Lower lobe of right lung (tissue), 2 donors: ENCODE data around the gene CACNA1C. TPM values are rescaled to one million over a fixed set of nuclear protein-coding genes. Genes with fewer than 3 reads are reported as not detected.

Experiments
- ATAC-seq, 2 donors: fragments of 200-7000 bp; cut with Tn5 transposase; one replicate each; pipeline ENCODE4 v1.9.1; 2020 to 2022; ENCODE audit warnings: mild to moderate bottlenecking in 2 of 2, moderate library complexity in 2 of 2
- DNase-seq: peaks from one replicate; pipeline ENCODE4 v3.0.0-alpha.2; 2020
- H3K27ac ChIP-seq: fragments of 200-600 bp; one replicate; pipeline ENCODE4 v1.8.0; 2022
- H3K27me3 ChIP-seq: fragments of 200-600 bp; one replicate; pipeline ENCODE4 v1.8.0; 2022; ENCODE audit warnings: low read depth
- H3K36me3 ChIP-seq: fragments of 200-600 bp; one replicate; pipeline ENCODE4 v1.8.0; 2022; ENCODE audit warnings: mild to moderate bottlenecking
- H3K4me1 ChIP-seq: fragments of 200-600 bp; one replicate; pipeline ENCODE4 v1.8.0; 2022
- H3K4me3 ChIP-seq: fragments of 200-600 bp; one replicate; pipeline ENCODE4 v1.8.0; 2022; ENCODE audit warnings: mild to moderate bottlenecking
- H3K9me3 ChIP-seq: fragments of 200-600 bp; one replicate; pipeline ENCODE4 v1.8.0; 2022
- intact Hi-C: fragments of 100-400 bp; cut with DNase I; formaldehyde crosslinking; loops from one replicate; pipeline ENCODE4 v1.11.0; 2022
- total RNA-seq: library from RNA; stranded (reverse); fragmentation: NEBNext Ultra II Directional; extraction: Animal tissue kit (Norgen Biotek cat#: 25700); gene quantifications from one replicate; pipeline ENCODE4 v1.2.1, GENCODE V29; 2021
- TF ChIP-seq, protein P1 (sequence below): fragments of 200-600 bp; IDR thresholded peaks from one replicate; pipeline ENCODE4 v1.8.0; 2022; ENCODE audit warnings: antibody characterized with exemption, mild to moderate bottlenecking
- donor health status: DM: no; HTN: yes; CAD: no; lungs with severe emphysema.

CACNA1C gene
- total RNA-seq, 1 donor from 2014 or later = 8.4 TPM

DNA sequence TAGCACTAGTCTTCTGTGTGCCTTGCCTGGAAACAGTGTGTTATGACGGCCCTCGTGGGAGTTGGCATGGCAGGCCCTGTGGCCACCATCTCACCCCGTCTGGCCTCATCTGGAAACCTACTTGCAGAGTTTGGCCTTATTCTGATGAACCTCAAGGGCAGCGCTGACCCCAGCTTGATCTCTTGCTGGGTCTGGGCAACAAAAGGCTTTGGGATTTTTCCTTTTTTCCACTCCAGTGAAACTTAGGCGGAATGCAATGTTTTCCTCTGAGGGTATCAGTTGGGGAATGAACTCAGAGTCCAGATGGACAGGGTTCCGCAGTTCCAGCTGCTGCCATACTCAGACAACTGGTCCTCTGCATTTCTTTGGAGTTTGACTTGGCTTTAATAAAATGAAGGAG lies 15.9 kb downstream of the CACNA1C start:
- ATAC-seq = no peak
- peaks cover 10% of the 10 kb centered on the region for H3K4me1 ChIP-seq
- intact Hi-C loops = no loop called here
- no peak for DNase-seq
- H3K27me3 ChIP-seq = peaks cover 3% of the 10 kb centered on the region
- no peak overlapping the region for H3K4me3 ChIP-seq
- no peak overlapping the region for H3K27ac ChIP-seq
- TF ChIP-seq, protein P1, sequence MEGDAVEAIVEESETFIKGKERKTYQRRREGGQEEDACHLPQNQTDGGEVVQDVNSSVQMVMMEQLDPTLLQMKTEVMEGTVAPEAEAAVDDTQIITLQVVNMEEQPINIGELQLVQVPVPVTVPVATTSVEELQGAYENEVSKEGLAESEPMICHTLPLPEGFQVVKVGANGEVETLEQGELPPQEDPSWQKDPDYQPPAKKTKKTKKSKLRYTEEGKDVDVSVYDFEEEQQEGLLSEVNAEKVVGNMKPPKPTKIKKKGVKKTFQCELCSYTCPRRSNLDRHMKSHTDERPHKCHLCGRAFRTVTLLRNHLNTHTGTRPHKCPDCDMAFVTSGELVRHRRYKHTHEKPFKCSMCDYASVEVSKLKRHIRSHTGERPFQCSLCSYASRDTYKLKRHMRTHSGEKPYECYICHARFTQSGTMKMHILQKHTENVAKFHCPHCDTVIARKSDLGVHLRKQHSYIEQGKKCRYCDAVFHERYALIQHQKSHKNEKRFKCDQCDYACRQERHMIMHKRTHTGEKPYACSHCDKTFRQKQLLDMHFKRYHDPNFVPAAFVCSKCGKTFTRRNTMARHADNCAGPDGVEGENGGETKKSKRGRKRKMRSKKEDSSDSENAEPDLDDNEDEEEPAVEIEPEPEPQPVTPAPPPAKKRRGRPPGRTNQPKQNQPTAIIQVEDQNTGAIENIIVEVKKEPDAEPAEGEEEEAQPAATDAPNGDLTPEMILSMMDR = no peak
- no peaks in the 10 kb centered on the region for H3K36me3 ChIP-seq
- peaks cover 15% of the 10 kb centered on the region for H3K9me3 ChIP-seq

DNA sequence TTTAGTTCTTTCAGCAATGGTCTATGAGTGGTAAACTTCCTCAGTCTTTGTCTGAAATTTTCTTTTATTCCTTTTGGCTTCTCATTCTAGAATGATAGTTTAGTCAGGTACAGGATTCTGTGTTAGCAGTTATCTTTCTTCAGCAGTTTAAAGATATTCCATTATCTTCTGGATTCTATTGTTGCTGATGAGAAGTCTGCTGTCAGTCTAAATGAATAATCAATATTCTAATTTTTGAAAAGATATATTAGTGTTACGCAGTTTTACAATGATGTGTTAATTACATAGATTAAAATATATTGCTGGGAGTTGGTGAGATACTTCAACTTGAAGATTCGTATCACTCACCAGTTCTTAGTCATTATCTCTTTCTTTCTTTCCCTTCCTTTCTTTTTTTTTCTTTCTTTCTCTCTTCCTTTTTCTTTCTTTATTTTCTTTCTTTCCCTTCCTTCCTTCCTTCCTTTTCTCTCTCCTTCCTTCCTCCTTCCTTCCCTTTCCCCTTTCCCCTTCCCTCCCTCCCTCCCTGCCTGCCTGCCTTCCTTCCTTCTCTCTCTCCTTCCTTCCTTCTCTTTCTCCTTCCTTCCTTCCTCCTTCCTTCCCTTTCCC lies 17.8 kb downstream of the CACNA1C start:
- Histone ChIP-seq H3K36me3 (no peaks in the 10 kb centered on the region), H3K27me3 (peaks cover 3% of the 10 kb centered on the region), H3K9me3 (peaks cover 15% of the 10 kb centered on the region), H3K27ac (no peak overlapping the region), H3K4me3 (no peak overlapping the region), H3K4me1 (peaks cover 5% of the 10 kb centered on the region)
- no peak for DNase-seq
- no peak for ATAC-seq
- TF ChIP-seq, protein P1 = no peak
- intact Hi-C loops = no loop called here

DNA sequence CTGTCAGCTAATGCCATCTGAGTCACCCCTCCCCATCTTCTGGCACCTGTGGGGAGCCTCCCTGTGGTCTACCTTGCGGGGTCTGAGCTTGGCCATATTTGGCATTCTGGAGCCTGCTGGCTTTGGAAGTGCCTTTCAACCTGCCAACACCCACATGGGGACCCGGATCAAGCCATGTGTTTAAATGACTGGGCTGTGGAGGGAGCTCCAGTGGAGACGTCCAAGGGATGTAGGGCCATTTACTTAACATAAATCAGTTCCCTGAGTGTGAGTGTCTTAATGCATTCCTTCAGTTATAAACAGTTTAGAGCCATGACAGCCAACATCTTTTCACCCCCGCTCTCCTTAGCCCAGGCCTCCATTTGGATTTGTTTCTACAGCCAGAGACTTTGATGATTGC lies 22.0 kb downstream of the CACNA1C start:
- H3K4me1 ChIP-seq = peaks cover 5% of the 10 kb centered on the region
- TF ChIP-seq, protein P1 = no peak
- H3K9me3 ChIP-seq = peaks cover 10% of the 10 kb centered on the region
- DNase-seq (no peak), ATAC-seq (no peak)
- no peak overlapping the region for H3K4me3 ChIP-seq
- H3K27me3 ChIP-seq = no peaks in the 10 kb centered on the region
- H3K36me3 ChIP-seq = no peaks in the 10 kb centered on the region
- H3K27ac ChIP-seq = no peak overlapping the region
- intact Hi-C loops = no loop called here

DNA sequence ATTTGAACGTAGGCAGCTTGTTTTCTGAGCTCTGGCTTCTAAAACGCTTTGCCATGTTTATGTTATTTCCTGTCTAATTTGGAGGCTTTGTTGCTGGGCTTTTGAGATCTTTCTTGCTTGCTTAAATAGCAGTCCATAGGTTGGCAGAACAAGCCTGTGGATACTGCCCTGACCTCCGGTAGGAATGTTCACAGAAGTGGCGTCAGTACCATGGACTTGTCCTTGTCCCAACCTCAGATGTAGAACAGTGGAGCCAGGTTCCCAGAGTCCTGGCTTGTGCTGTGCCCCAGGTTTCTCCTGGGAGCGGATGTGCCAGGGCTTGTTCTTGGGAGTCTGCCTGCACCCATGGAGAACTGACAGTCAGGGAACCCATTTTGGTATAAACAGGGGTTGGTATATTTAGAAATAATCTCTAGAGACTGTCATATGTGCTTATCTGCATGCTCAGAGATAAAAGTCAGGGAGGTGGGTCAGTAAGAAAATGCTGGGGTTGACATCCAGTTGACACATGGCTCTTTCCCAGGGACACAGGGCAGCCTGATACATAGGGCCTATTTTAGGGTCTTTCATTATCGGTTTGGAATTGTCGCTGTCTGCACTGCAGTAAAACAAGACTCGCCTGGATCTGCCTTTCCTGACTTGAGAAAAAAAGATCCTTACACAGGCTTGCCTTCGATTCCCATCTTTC lies 22.9 kb downstream of the CACNA1C start:
- Histone ChIP-seq H3K27me3 (no peaks in the 10 kb centered on the region), H3K36me3 (no peaks in the 10 kb centered on the region), H3K9me3 (peaks cover 1% of the 10 kb centered on the region), H3K4me3 (no peak overlapping the region), H3K4me1 (peaks cover 5% of the 10 kb centered on the region), H3K27ac (peak overlapping the region; percentile 34)
- intact Hi-C loops = no loop called here
- ATAC-seq = peak in 1 of 2 donors; percentile 19
- TF ChIP-seq, protein P1 = no peak
- DNase-seq = no peak

DNA sequence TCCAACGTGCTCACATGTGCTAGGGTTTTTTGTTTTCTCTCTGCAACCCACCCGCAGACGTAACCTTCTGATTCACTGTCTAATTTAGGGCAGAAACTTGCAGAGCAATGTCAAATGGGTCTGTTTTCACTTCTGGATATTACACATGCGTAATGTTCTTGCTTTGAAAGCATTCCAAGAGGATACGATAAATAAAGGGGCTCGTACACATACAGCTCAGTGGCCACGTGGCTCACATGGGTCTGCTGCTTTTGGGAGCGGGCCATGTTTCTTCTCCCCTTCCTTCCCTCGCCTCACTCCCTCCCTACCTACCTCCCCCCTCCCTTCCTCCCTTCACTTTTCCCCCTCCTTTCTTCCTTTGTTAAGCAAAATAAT lies 23.4 kb downstream of the CACNA1C start:
- intact Hi-C loops = no loop called here
- Histone ChIP-seq H3K27me3 (no peaks in the 10 kb centered on the region), H3K36me3 (no peaks in the 10 kb centered on the region), H3K27ac (peak overlapping the region; percentile 34), H3K4me3 (no peak overlapping the region), H3K4me1 (peaks cover 5% of the 10 kb centered on the region), H3K9me3 (no peaks in the 10 kb centered on the region)
- TF ChIP-seq, protein P1 = no peak
- DNase-seq (no peak), ATAC-seq (peak in 1 of 2 donors; percentile 35)
